HL-60 (cell line): Measurements from ENCODE around the gene MYG1.
A peak's percentile ranks its signal among the peaks of the same experiment; 100 is the strongest.

Source experiments
- DNase-seq, 2 experiments: peaks; one replicate each; pipeline ENCODE4 v3.0.0-alpha.2; 2010 to 2020; ENCODE audit warnings: low read depth in 1 of 2, low spot score in 1 of 2
- H3K27ac ChIP-seq: fragments of 250-450 bp; sonication (Bioruptor Pico); replicated peaks from 2 replicates; pipeline ENCODE4 v1.5.1; 2020; ENCODE audit warnings: mild to moderate bottlenecking, moderate library complexity
- H3K27me3 ChIP-seq: fragments of 250-450 bp; sonication (Bioruptor Pico); 2 replicates; pipeline ENCODE4 v1.5.1; 2021; ENCODE audit warnings: mild to moderate bottlenecking, moderate library complexity; ENCODE audit not compliant: insufficient read depth, poor library complexity, severe bottlenecking
- H3K4me3 ChIP-seq: replicated peaks from 2 replicates; pipeline ENCODE4 v1.5.1; 2011; ENCODE audit warnings: mild to moderate bottlenecking, control low read depth, low read length; ENCODE audit not compliant: insufficient read depth
- GABPA ChIP-seq: IDR thresholded peaks from 2 replicates; pipeline ENCODE4 v1.6.1; 2012; ENCODE audit warnings: low read depth
- POLR2AphosphoS5 ChIP-seq: IDR thresholded peaks from 2 replicates; pipeline ENCODE4 v1.6.1; 2012; ENCODE audit warnings: low read depth
- SPI1 ChIP-seq: IDR thresholded peaks from 2 replicates; pipeline ENCODE4 v1.6.1; 2012; ENCODE audit warnings: low read depth, mild to moderate bottlenecking, borderline replicate concordance
- TF ChIP-seq, protein P1 (sequence below): IDR thresholded peaks from one replicate; pipeline ENCODE4 v1.5.1; 2011; ENCODE audit warnings: low read length, control low read depth, inconsistent platforms; ENCODE audit not compliant: insufficient read depth
- TF ChIP-seq, protein P2 (sequence below): IDR thresholded peaks from 2 replicates; pipeline ENCODE4 v1.6.1; 2012; ENCODE audit warnings: low read depth; ENCODE audit not compliant: insufficient replicate concordance

The MYG1 gene

DNA sequence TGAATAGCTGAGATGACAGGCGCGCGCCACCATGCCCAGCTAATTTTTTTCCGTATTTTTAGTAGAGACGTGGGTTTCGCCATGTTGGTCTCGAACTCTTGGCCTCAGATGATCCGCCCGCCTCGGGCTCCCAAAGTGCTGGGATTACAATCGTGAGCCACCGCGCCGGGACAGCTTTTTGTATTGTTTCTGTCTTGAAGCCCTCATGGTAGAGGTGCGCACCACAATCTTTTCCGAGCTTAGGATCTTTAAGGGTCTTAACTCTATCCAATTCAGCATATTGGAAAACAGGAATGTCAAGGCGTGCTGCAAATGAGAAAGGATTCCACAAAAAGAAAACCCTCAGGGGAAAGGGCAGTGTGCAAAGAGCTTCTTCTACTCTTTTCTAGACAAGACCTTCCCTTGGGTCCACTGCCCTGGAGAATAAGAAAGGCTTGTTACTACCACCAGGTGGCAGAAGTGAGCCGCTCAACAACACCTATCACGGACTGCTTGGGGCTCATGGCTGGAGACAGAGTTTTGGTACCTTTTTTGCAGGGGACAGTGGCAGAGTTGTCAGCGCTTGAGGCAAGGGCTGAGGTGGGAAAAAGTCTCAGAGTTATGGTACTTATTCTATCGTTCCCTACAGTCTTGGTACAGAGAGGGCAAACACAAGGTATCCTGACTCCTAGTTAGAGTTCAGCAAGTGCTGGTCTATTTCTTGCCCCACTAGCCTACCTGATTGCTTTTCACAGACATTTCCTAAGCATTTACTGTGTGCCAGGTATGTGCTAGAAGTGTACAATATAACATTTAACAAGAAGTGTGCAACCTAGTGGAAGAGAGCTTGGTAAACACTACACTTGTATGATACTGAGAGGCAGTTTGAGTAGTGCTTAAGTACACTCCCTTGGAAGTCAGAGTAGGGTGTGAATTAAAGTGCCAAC, 53.1 kb downstream of the MYG1 start:
- Histone ChIP-seq H3K27ac (no peak overlapping the region), H3K27me3 (no peaks in the 10 kb centered on the region), H3K4me3 (no peak overlapping the region)
- TF ChIP-seq, protein P1, sequence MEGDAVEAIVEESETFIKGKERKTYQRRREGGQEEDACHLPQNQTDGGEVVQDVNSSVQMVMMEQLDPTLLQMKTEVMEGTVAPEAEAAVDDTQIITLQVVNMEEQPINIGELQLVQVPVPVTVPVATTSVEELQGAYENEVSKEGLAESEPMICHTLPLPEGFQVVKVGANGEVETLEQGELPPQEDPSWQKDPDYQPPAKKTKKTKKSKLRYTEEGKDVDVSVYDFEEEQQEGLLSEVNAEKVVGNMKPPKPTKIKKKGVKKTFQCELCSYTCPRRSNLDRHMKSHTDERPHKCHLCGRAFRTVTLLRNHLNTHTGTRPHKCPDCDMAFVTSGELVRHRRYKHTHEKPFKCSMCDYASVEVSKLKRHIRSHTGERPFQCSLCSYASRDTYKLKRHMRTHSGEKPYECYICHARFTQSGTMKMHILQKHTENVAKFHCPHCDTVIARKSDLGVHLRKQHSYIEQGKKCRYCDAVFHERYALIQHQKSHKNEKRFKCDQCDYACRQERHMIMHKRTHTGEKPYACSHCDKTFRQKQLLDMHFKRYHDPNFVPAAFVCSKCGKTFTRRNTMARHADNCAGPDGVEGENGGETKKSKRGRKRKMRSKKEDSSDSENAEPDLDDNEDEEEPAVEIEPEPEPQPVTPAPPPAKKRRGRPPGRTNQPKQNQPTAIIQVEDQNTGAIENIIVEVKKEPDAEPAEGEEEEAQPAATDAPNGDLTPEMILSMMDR, result peak; percentile 71
- no peak for TF ChIP-seq POLR2AphosphoS5
- DNase-seq, result peak; percentile 70 to 87

DNA sequence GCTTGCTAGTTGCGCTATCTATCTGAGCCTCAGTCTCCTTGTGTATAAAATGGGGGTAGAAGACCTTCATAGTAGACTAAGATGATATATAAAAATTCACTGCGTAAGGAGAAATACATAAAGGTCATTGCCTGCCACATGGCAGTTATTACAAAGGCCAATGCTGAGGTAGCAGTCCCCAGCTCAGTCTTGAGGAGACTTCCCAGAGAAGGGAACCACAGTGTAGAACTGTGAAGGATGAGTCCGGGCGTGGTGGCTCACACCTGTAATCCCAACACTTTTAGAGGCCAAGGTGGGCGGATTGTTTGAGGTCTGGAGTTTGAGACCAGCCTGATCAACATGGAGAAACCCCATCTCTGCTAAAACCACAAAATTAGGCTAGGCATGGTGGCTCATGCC, 53.8 kb downstream of the MYG1 start:
- TF ChIP-seq, protein P2, sequence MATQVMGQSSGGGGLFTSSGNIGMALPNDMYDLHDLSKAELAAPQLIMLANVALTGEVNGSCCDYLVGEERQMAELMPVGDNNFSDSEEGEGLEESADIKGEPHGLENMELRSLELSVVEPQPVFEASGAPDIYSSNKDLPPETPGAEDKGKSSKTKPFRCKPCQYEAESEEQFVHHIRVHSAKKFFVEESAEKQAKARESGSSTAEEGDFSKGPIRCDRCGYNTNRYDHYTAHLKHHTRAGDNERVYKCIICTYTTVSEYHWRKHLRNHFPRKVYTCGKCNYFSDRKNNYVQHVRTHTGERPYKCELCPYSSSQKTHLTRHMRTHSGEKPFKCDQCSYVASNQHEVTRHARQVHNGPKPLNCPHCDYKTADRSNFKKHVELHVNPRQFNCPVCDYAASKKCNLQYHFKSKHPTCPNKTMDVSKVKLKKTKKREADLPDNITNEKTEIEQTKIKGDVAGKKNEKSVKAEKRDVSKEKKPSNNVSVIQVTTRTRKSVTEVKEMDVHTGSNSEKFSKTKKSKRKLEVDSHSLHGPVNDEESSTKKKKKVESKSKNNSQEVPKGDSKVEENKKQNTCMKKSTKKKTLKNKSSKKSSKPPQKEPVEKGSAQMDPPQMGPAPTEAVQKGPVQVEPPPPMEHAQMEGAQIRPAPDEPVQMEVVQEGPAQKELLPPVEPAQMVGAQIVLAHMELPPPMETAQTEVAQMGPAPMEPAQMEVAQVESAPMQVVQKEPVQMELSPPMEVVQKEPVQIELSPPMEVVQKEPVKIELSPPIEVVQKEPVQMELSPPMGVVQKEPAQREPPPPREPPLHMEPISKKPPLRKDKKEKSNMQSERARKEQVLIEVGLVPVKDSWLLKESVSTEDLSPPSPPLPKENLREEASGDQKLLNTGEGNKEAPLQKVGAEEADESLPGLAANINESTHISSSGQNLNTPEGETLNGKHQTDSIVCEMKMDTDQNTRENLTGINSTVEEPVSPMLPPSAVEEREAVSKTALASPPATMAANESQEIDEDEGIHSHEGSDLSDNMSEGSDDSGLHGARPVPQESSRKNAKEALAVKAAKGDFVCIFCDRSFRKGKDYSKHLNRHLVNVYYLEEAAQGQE, result no peak
- TF ChIP-seq, protein P1, result no peak
- no peak for TF ChIP-seq SPI1
- TF ChIP-seq GABPA, result no peak
- TF ChIP-seq POLR2AphosphoS5, result no peak
- no peak overlapping the region for H3K4me3 ChIP-seq
- DNase-seq, result no peak

DNA sequence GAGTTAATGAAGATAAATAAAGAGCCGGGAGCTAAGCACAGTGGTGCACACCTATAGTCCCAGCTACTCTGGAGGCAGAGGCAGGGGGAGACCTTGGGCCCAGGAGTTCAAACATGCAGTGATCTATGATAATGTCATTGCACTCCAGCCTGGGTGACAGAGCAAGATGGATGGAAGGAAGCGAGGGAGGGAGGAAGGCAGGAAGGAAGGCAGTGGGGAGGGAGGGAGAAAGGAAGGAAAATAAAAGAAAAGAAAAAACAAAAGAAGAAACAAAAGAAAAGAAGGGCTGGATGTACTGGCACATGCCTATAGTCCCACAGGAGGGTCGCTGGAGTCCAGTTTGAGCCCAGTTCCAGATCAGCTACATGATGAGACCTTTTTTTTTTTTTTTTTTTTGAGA, 55.6 kb downstream of the MYG1 start:
- no peak overlapping the region for H3K4me3 ChIP-seq
- H3K27ac ChIP-seq, result no peak overlapping the region
- no peak for TF ChIP-seq GABPA
- TF ChIP-seq, protein P1, result no peak
- no peak for TF ChIP-seq POLR2AphosphoS5
- TF ChIP-seq, protein P2, result no peak
- no peak for TF ChIP-seq SPI1
- DNase-seq, result no peak
- H3K27me3 ChIP-seq, result no peaks in the 10 kb centered on the region

More for the DNA sequence above, 53.8 kb downstream of the MYG1 start:
- Histone ChIP-seq H3K27ac (no peak overlapping the region), H3K27me3 (no peaks in the 10 kb centered on the region)
